ENCODE data around the gene FEM1B. TPM values are rescaled to one million over a fixed set of nuclear protein-coding genes. Genes with fewer than 3 reads are reported as not detected.

FEM1B gene
- total and polyA plus RNA-seq, 3 donors from 2014 or later, result 65.8 to 122 (median 86.3) TPM

DNA sequence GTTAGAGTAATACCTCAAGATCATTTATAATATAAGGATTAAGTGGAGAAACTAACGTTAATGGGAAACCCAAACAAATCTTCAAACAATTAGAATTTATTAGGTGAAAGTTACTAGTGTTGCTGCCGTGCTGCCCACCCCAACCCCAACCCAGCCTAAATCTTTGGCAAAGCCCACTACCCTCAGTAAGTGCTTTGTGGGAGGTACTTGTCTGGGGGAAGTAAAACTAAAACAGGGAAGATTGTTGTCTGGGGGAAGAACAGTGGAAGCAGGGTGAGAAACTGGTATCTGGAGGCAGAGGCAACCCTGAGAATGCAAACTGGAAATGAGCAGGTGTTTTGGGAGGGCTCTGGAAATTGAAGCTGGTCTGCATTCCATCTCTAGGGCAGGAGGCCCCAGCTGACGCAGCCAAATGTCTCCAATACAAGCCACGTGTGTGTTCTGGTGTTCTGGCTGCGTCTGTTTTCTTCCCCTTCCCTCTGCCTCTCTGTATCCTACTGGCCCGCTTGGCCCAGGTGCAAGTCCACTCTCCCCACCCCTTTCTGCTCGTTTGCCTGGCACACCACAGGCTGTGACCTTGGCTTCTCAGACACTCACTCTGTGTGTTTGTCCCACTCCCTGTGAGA lies 32.7 kb downstream of the FEM1B start:
- H3K4me3 ChIP-seq, result no peak overlapping the region
- peak overlapping the region in 1 of 2 donors; percentile 64 for H3K27ac ChIP-seq
- WGBS, 2 donors, result 44 to 59% methylated on average over 7 of the region's 7 CpGs
- TF ChIP-seq, protein P1, sequence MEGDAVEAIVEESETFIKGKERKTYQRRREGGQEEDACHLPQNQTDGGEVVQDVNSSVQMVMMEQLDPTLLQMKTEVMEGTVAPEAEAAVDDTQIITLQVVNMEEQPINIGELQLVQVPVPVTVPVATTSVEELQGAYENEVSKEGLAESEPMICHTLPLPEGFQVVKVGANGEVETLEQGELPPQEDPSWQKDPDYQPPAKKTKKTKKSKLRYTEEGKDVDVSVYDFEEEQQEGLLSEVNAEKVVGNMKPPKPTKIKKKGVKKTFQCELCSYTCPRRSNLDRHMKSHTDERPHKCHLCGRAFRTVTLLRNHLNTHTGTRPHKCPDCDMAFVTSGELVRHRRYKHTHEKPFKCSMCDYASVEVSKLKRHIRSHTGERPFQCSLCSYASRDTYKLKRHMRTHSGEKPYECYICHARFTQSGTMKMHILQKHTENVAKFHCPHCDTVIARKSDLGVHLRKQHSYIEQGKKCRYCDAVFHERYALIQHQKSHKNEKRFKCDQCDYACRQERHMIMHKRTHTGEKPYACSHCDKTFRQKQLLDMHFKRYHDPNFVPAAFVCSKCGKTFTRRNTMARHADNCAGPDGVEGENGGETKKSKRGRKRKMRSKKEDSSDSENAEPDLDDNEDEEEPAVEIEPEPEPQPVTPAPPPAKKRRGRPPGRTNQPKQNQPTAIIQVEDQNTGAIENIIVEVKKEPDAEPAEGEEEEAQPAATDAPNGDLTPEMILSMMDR (IDR thresholded peaks at IDR 0.05), result no peak
- TF ChIP-seq POLR2A (IDR thresholded peaks at IDR 0.05), result no peak
- intact Hi-C loops (cut with DNase I; ENCODE audit: low total_unique reads), result loop anchor here (10.0 kb wide), 1 partner anchor 835 kb away; no protein-coding TSS in a partner anchor
- H3K9me3 ChIP-seq, result no peaks in the 10 kb centered on the region
- peaks cover 11% of the 10 kb centered on the region for H3K4me1 ChIP-seq
- peak; percentile 69 for DNase-seq
- no peaks in the 10 kb centered on the region for H3K27me3 ChIP-seq
- H3K36me3 ChIP-seq (ENCODE audit: low read depth, missing control alignments), result no peaks in the 10 kb centered on the region

DNA sequence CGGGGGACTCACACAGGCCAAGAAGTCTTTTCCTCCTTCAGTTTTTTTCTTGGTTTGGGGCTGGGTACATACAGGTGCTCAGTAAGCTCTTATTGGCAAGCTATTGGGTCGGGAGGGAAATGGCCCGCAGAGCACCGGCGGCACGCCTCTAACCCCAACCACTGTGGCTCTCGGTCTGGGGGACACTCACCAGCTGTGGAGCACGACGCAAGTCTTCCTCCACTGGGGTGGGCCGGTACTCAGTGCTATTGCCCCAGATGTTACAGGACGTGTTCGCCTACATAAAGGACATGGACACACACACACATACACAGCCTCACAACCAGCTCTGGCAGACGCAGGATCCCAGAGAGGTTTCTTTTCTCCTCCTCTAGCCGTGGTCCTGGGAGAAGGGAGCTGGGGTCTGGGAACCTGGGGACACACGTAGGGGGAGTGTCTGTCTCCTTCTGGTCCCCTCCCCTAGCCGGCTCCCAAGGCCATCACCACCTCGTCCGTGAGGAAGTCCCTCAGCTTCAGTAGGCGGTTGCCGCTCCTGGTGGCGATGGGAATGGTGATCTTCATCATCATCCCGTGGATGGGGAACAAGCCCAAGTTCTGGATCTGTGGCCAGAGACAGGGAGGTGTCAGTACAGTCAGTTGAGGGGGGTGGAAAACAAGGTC lies 33.4 kb downstream of the FEM1B start:
- Histone ChIP-seq H3K9me3 (no peaks in the 10 kb centered on the region), H3K4me1 (peaks cover 11% of the 10 kb centered on the region), H3K27ac (peak overlapping the region in 1 of 2 donors; percentile 64), H3K27me3 (no peaks in the 10 kb centered on the region), H3K4me3 (no peak overlapping the region), H3K36me3 (ENCODE audit: low read depth, missing control alignments) (no peaks in the 10 kb centered on the region)
- TF ChIP-seq POLR2A (IDR thresholded peaks at IDR 0.05), result no peak
- TF ChIP-seq, protein P1 (IDR thresholded peaks at IDR 0.05), result no peak
- peak; percentile 14 for DNase-seq
- WGBS, 2 donors, result 68 to 80% methylated on average over 17 to 22 of the region's 22 CpGs
- intact Hi-C loops (cut with DNase I; ENCODE audit: low total_unique reads), result loop anchor here (10.0 kb wide), 1 partner anchor 834 kb away; no protein-coding TSS in a partner anchor

DNA sequence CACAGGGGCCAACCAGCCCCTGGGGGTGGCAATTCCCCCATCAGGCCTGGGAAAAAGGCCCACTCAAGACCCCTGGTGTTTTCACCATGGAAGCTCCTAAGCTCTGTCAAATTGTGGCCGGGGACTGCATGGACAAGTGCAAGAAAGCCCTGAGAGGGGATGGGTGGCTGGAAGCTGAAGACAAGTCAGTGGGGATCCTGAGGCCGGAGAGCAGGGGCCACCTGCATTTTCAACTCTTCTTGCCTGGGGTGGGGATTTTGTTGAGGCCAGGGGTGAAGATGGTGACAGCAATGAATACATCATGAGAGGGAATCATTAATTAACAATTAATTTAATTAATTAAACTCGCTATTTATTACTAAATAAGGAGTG lies 33.9 kb downstream of the FEM1B start:
- H3K4me3 ChIP-seq, result no peak overlapping the region
- H3K27me3 ChIP-seq, result no peaks in the 10 kb centered on the region
- intact Hi-C loops (cut with DNase I; ENCODE audit: low total_unique reads), result loop anchor here (10.0 kb wide), 1 partner anchor 833 kb away; no protein-coding TSS in a partner anchor
- peak overlapping the region in 1 of 2 donors; percentile 64 for H3K27ac ChIP-seq
- H3K4me1 ChIP-seq, result peaks cover 9% of the 10 kb centered on the region
- no peaks in the 10 kb centered on the region for H3K36me3 ChIP-seq (ENCODE audit: low read depth, missing control alignments)
- no peaks in the 10 kb centered on the region for H3K9me3 ChIP-seq
- WGBS, 2 donors, result 97 to 98% methylated on average over 3 of the region's 3 CpGs
- no peak for TF ChIP-seq POLR2A (IDR thresholded peaks at IDR 0.05)
- TF ChIP-seq, protein P1 (IDR thresholded peaks at IDR 0.05), result no peak
- DNase-seq, result peak; percentile 6

DNA sequence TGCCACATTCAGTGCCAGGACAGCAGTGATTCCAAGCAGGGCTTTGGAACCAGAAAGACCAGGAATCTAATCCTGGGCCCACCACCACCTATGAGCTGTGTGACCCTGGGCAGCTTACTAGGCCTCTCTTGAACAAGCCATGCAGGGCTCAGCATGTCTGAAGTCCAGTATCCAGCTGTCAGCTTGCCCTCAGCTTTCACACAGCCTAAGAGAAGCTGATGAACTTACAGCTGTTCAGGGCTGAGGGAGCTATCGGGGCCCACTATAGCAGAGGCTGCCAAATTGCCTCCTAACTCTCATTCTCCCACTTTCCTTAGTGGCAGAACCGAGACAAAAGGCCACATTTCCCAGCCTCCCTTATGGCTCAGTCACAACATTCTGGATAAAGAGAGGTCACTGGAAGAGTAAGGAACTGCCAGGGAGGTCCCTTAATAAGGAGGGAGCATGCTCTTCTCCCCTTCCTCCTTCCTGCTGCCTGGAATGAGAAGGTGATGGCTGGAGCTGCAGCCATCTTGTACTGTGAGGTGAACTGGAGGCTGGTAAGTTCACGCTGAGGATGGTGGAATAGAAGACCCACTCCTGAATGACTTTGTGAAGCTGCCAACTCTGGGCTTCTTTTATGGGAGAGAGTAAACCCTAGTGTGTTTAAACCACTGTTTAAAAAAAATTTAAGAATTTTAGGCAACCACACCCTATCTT lies 34.5 kb downstream of the FEM1B start:
- Histone ChIP-seq H3K36me3 (ENCODE audit: low read depth, missing control alignments) (no peaks in the 10 kb centered on the region), H3K27me3 (no peaks in the 10 kb centered on the region), H3K27ac (no peak overlapping the region), H3K4me1 (peaks cover 8% of the 10 kb centered on the region), H3K9me3 (no peaks in the 10 kb centered on the region), H3K4me3 (no peak overlapping the region)
- peak; percentile 12 for DNase-seq
- intact Hi-C loops (cut with DNase I; ENCODE audit: low total_unique reads), result loop anchor here (10.0 kb wide), 1 partner anchor 833 kb away; no protein-coding TSS in a partner anchor
- TF ChIP-seq POLR2A (IDR thresholded peaks at IDR 0.05), result no peak
- TF ChIP-seq, protein P1 (IDR thresholded peaks at IDR 0.05), result no peak
- WGBS, 2 donors, result 83 to 85% methylated on average over 3 of the region's 3 CpGs

Data from testis (tissue), 3 donors.